Vagina (tissue), 2 donors: ENCODE measurements around the gene TTC7B.

Source experiments
- CTCF ChIP-seq, 3 experiments: fragments of 450-650 bp in 2 of 3; fragments of 200-600 bp in 1 of 3; sonication (generic) in 1 of 3; IDR thresholded peaks; one replicate each; pipeline ENCODE4 v1.5.1; 2017 to 2019; ENCODE audit warnings: antibody characterized with exemption in 3 of 3, mild to moderate bottlenecking in 2 of 3, moderate library complexity in 2 of 3
- POLR2AphosphoS5 ChIP-seq, 2 donors: sonication (generic); formaldehyde crosslinking; IDR thresholded peaks; one replicate each; pipeline ENCODE4 v1.9.0; 2017; ENCODE audit warnings: antibody characterized with exemption in 2 of 2, mild to moderate bottlenecking in 2 of 2, low read depth in 1 of 2; ENCODE audit not compliant: insufficient read depth in 1 of 2

- TF ChIP-seq CTCF (IDR thresholded peaks at IDR 0.05), result no peak
- no peak for TF ChIP-seq POLR2AphosphoS5 (IDR thresholded peaks at IDR 0.05; ENCODE audit: insufficient read depth in 1 of 2, low read depth in 1 of 2)
These were observed 112.1 kb downstream of the TTC7B start for GRCh38 chr14:90703841-90704737.
